ENCODE measurements around the gene ZFP1.

Gene ZFP1

GRCh38 chr16:75216127-75216526 is 67.8 kb downstream of the ZFP1 start:
- DNase-seq (ENCODE audit: low read depth, low spot score), result no peak
- Histone ChIP-seq H3K4me3 (ENCODE audit: insufficient read length, low read depth) (no peak overlapping the region), H3K4me1 (ENCODE audit: insufficient read depth, insufficient read length) (peaks cover 5% of the 10 kb centered on the region), H3K36me3 (ENCODE audit: insufficient read depth, insufficient read length, low read length) (no peaks in the 10 kb centered on the region), H3K9me3 (ENCODE audit: insufficient read depth, low read length) (no peaks in the 10 kb centered on the region), H3K27me3 (ENCODE audit: insufficient read depth, insufficient read length) (no peaks in the 10 kb centered on the region), H3K9ac (ENCODE audit: insufficient read length, low read depth) (no peak overlapping the region)
- TF ChIP-seq SUZ12 (IDR thresholded peaks at IDR 0.05; ENCODE audit: extremely low read depth, insufficient read depth, insufficient read length), result no peak
- TF ChIP-seq ZNF274 (IDR thresholded peaks at IDR 0.05; ENCODE audit: low read depth, low read length), result no peak
- TF ChIP-seq YY1 (IDR thresholded peaks at IDR 0.05; ENCODE audit: insufficient read depth, insufficient read length), result no peak

GRCh38 chr16:75216576-75216975 is 68.3 kb downstream of the ZFP1 start:
- DNase-seq (ENCODE audit: low read depth, low spot score), result no peak
- H3K9ac ChIP-seq (ENCODE audit: insufficient read length, low read depth), result no peak overlapping the region
- no peaks in the 10 kb centered on the region for H3K27me3 ChIP-seq (ENCODE audit: insufficient read depth, insufficient read length)
- peaks cover 5% of the 10 kb centered on the region for H3K4me1 ChIP-seq (ENCODE audit: insufficient read depth, insufficient read length)
- TF ChIP-seq ZNF274 (IDR thresholded peaks at IDR 0.05; ENCODE audit: low read depth, low read length) (no peak), SUZ12 (IDR thresholded peaks at IDR 0.05; ENCODE audit: extremely low read depth, insufficient read depth, insufficient read length) (no peak), YY1 (IDR thresholded peaks at IDR 0.05; ENCODE audit: insufficient read depth, insufficient read length) (no peak)
- no peak overlapping the region for H3K4me3 ChIP-seq (ENCODE audit: insufficient read length, low read depth)
- no peaks in the 10 kb centered on the region for H3K9me3 ChIP-seq (ENCODE audit: insufficient read depth, low read length)
- no peaks in the 10 kb centered on the region for H3K36me3 ChIP-seq (ENCODE audit: insufficient read depth, insufficient read length, low read length)

- H3K4me3 ChIP-seq (ENCODE audit: insufficient read length, low read depth), result no peak overlapping the region
- TF ChIP-seq SUZ12 (IDR thresholded peaks at IDR 0.05; ENCODE audit: extremely low read depth, insufficient read depth, insufficient read length) (no peak), ZNF274 (IDR thresholded peaks at IDR 0.05; ENCODE audit: low read depth, low read length) (no peak), YY1 (IDR thresholded peaks at IDR 0.05; ENCODE audit: insufficient read depth, insufficient read length) (no peak)
Measured at GRCh38 chr16:75217389-75217851, 69.1 kb downstream of the ZFP1 start.

GRCh38 chr16:75218256-75219076 is 70.1 kb downstream of the ZFP1 start, which contains the start of gene CTRB1:
Gene CTRB1 (plus strand): TSS chr16:75218988. CDS start chr16:75219008, 20 bp downstream.
- Histone ChIP-seq H3K4me3 (ENCODE audit: insufficient read length, low read depth) (no peak within 1 kb of the TSS), H3K27me3 (ENCODE audit: insufficient read depth, insufficient read length) (no peaks in the 10 kb centered on the region), H3K9me3 (ENCODE audit: insufficient read depth, low read length) (no peaks in the 10 kb centered on the region), H3K36me3 (ENCODE audit: insufficient read depth, insufficient read length, low read length) (no peaks in the 10 kb centered on the region), H3K9ac (ENCODE audit: insufficient read length, low read depth) (no peak within 1 kb of the TSS), H3K4me1 (ENCODE audit: insufficient read depth, insufficient read length) (no peaks in the 10 kb centered on the region)
- DNase-seq (ENCODE audit: low read depth, low spot score), result no peak
- TF ChIP-seq SUZ12 (IDR thresholded peaks at IDR 0.05; ENCODE audit: extremely low read depth, insufficient read depth, insufficient read length) (no peak), ZNF274 (IDR thresholded peaks at IDR 0.05; ENCODE audit: low read depth, low read length) (no peak), YY1 (IDR thresholded peaks at IDR 0.05; ENCODE audit: insufficient read depth, insufficient read length) (no peak)

More at GRCh38 chr16:75217389-75217851, 69.1 kb downstream of the ZFP1 start:
- Histone ChIP-seq H3K9ac (ENCODE audit: insufficient read length, low read depth) (no peak overlapping the region), H3K27me3 (ENCODE audit: insufficient read depth, insufficient read length) (no peaks in the 10 kb centered on the region), H3K9me3 (ENCODE audit: insufficient read depth, low read length) (no peaks in the 10 kb centered on the region), H3K36me3 (ENCODE audit: insufficient read depth, insufficient read length, low read length) (no peaks in the 10 kb centered on the region), H3K4me1 (ENCODE audit: insufficient read depth, insufficient read length) (peaks cover 2% of the 10 kb centered on the region)
- no peak for DNase-seq (ENCODE audit: low read depth, low spot score)

- Histone ChIP-seq H3K36me3 (ENCODE audit: insufficient read depth, insufficient read length, low read length) (no peaks in the 10 kb centered on the region), H3K9me3 (ENCODE audit: insufficient read depth, low read length) (no peaks in the 10 kb centered on the region), H3K27me3 (ENCODE audit: insufficient read depth, insufficient read length) (no peaks in the 10 kb centered on the region), H3K9ac (ENCODE audit: insufficient read length, low read depth) (no peak overlapping the region), H3K4me3 (ENCODE audit: insufficient read length, low read depth) (no peak overlapping the region), H3K4me1 (ENCODE audit: insufficient read depth, insufficient read length) (no peaks in the 10 kb centered on the region)
- DNase-seq (ENCODE audit: low read depth, low spot score), result no peak
- no peak for TF ChIP-seq ZNF274 (IDR thresholded peaks at IDR 0.05; ENCODE audit: low read depth, low read length)
- TF ChIP-seq SUZ12 (IDR thresholded peaks at IDR 0.05; ENCODE audit: extremely low read depth, insufficient read depth, insufficient read length), result no peak
- no peak for TF ChIP-seq YY1 (IDR thresholded peaks at IDR 0.05; ENCODE audit: insufficient read depth, insufficient read length)
Measured at GRCh38 chr16:75219088-75219487, 70.8 kb downstream of the ZFP1 start.

- H3K9ac ChIP-seq (ENCODE audit: insufficient read length, low read depth), result no peak overlapping the region
- H3K9me3 ChIP-seq (ENCODE audit: insufficient read depth, low read length), result no peaks in the 10 kb centered on the region
- no peaks in the 10 kb centered on the region for H3K36me3 ChIP-seq (ENCODE audit: insufficient read depth, insufficient read length, low read length)
- no peaks in the 10 kb centered on the region for H3K27me3 ChIP-seq (ENCODE audit: insufficient read depth, insufficient read length)
- TF ChIP-seq ZNF274 (IDR thresholded peaks at IDR 0.05; ENCODE audit: low read depth, low read length) (no peak), SUZ12 (IDR thresholded peaks at IDR 0.05; ENCODE audit: extremely low read depth, insufficient read depth, insufficient read length) (no peak), YY1 (IDR thresholded peaks at IDR 0.05; ENCODE audit: insufficient read depth, insufficient read length) (no peak)
- peaks cover 2% of the 10 kb centered on the region for H3K4me1 ChIP-seq (ENCODE audit: insufficient read depth, insufficient read length)
- DNase-seq (ENCODE audit: low read depth, low spot score), result no peak
- H3K4me3 ChIP-seq (ENCODE audit: insufficient read length, low read depth), result no peak overlapping the region
Measured at GRCh38 chr16:75219838-75220237, 71.5 kb downstream of the ZFP1 start.

Data from NT2/D1 (cell line).